Heart left ventricle (tissue), 16 donors: ENCODE results near the gene JAKMIP1. TPM values are rescaled to one million over a fixed set of nuclear protein-coding genes. Genes with fewer than 3 reads are reported as not detected.
A peak's percentile ranks its signal among the peaks of the same experiment; 100 is the strongest.

ENCODE experiments used
- ATAC-seq, 4 donors: fragments of 200-7000 bp; cut with Tn5 transposase; one replicate each; pipeline ENCODE4 v1.9.1; 2020 to 2022; ENCODE audit warnings: moderate library complexity in 4 of 4, mild to moderate bottlenecking in 3 of 4, moderate number of reproducible peaks in 1 of 4
- DNase-seq, 5 donors: peaks; one replicate each; pipeline ENCODE4 v3.0.0-alpha.2; 2020
- H3K27ac ChIP-seq, 12 donors: fragments of 200-600 bp; sonication (generic) in 4 of 12; one replicate each; pipeline versions ENCODE4 v1.5.0 to v1.8.0; 2016 to 2022; ENCODE audit warnings: mild to moderate bottlenecking in 2 of 12
- H3K27me3 ChIP-seq, 9 donors: fragments of 200-600 bp; sonication (generic) in 2 of 9; one replicate each; pipeline versions ENCODE4 v1.5.1 to v1.8.0; 2016 to 2022; ENCODE audit warnings: mild to moderate bottlenecking in 3 of 9
- H3K36me3 ChIP-seq, 9 donors: fragments of 200-600 bp; sonication (generic) in 2 of 9; one replicate each; pipeline versions ENCODE4 v1.5.0 to v1.8.0; 2018 to 2022; ENCODE audit warnings: mild to moderate bottlenecking in 2 of 9
- H3K4me1 ChIP-seq, 12 donors: fragments of 200-600 bp; sonication (generic) in 4 of 12; one replicate each; pipeline versions ENCODE4 v1.5.0 to v1.8.0; 2016 to 2022; ENCODE audit warnings: mild to moderate bottlenecking in 3 of 12
- H3K4me3 ChIP-seq, 12 donors: fragments of 200-600 bp; sonication (generic) in 4 of 12; one replicate each; pipeline versions ENCODE4 v1.5.0 to v1.8.0; 2017 to 2022; ENCODE audit warnings: mild to moderate bottlenecking in 9 of 12, moderate library complexity in 4 of 12
- H3K9me3 ChIP-seq, 12 donors: fragments of 200-600 bp; sonication (generic) in 4 of 12; one replicate each; pipeline versions ENCODE4 v1.5.0 to v1.8.0; 2016 to 2022; ENCODE audit warnings: mild to moderate bottlenecking in 1 of 12
- POLR2A ChIP-seq, 2 donors: fragments of 450-650 bp; IDR thresholded peaks; one replicate each; pipeline ENCODE4 v1.6.1; 2017; ENCODE audit warnings: antibody characterized with exemption in 2 of 2, mild to moderate bottlenecking in 2 of 2, moderate library complexity in 2 of 2
- WGBS, 4 donors: extraction: QIAGEN DNeasy Blood & Tissue Kit in 2 of 4; methylation state at CpG; one replicate each; pipeline versions ENCODE4 v1.1.5 to v1.1.7; 2013 to 2018; 5-methylcytosine and 5-hydroxymethylcytosine counted together
- intact Hi-C, 10 donors: fragments of 100-400 bp; cut with DNase I; formaldehyde crosslinking; loops; one replicate each; pipeline versions ENCODE4 v1.11.1 to v1.14.2; 2022
- polyA plus RNA-seq, 2 donors: library from polyadenylated mRNA; stranded (reverse); fragments of 200-250 nt; gene quantifications; one replicate each; pipeline ENCODE4 v1.2.3, GENCODE V29; 2013
- total RNA-seq, 9 donors: library from RNA; depleted of rRNA in 2 of 9; stranded (reverse); fragments of >200 nt in 2 of 9; fragmentation: NEBNext Ultra II Directional in 3 of 9; extraction: Animal tissue kit (Norgen Biotek cat#: 25700) in 3 of 9; gene quantifications; one replicate each; pipeline versions ENCODE4 v1.1.0 to v1.2.4, GENCODE V29; 2016 to 2023
- TF ChIP-seq, protein P1 (sequence below), 12 donors: fragments of 200-600 bp; sonication (generic) in 4 of 12; IDR thresholded peaks; one replicate each; pipeline versions ENCODE4 v1.5.0 to v1.8.0; 2018 to 2022; ENCODE audit warnings: antibody characterized with exemption in 12 of 12, mild to moderate bottlenecking in 5 of 12
- donor health status: ischemic (EF 13 %, LVEDD 7.1; RV severe dilation, severe dysfunction).
- donor health status: healthy with polysubstance abuse.
- donor health status: DM: no; HTN: yes; CAD: no.
- donor health status: DM: no; HTN: no; CAD: no.
- donor health status: ischemic (EF 25% LVEDD 6.9; RV normal size, moderate dysfunction).
- donor health status: ischemic (EF 25% LVEDD 5.7; RV mildly dilated, moderate dysfunction).
- donor health status: healthy.
- donor health status: DM: yes; HTN: yes; CAD: no.
- donor health status: ischemic (EF 35%, LVEDD 5.7; RV mildly dilated, moderate dysfunction).
- donor health status: nonischemic (EF 11% LVEDD 7.7; RV severe dilation, severe dysfunction).
- donor health status: DM: yes; HTN: yes; CAD: no.
- donor health status: PGD.
- donor health status: ischemic (EF 29% LVEDD 5.4; RV normal size, mild dysfunction).
- donor health status: nonischemic (EF 23%, LVEDD 6.1; RV moderate dilation, normal function).

The JAKMIP1 gene
- total and polyA plus RNA-seq, 11 donors: 0.01 to 0.99 (median 0.23) TPM; not detected in 6

DNA sequence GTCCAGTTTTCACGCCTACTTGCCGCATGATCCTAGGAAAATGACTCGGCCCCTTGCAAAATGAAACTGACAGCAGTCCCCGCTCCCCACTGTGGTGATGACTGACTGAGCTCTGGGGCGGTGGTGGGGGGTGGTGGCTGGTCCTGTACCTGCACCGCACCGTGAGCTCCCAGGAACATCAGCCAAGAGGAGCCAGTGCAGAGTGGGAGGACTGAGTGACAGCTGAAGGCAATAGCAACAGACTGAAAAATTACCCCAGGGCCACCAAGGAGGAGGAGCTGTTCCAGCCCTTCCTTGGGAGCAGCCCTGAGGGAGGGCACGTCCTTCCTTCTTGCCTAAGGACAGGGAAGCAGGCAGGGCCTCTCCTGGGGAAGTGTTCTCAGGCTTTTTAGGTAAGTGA is 179.7 kb downstream of the JAKMIP1 start:
- intact Hi-C loops: no loop called here
- 69 to 79% (median 70%) methylated on average over 8 of the region's 8 CpGs for WGBS, 4 donors
- H3K9me3 ChIP-seq: no peaks in the 10 kb centered on the region
- H3K36me3 ChIP-seq: no peaks in the 10 kb centered on the region
- no peak overlapping the region for H3K27ac ChIP-seq
- H3K27me3 ChIP-seq: peaks cover 0 to 47% (median 6%) of the 10 kb centered on the region in 9 donors
- TF ChIP-seq POLR2A (IDR thresholded peaks at IDR 0.05): no peak
- TF ChIP-seq, protein P1, sequence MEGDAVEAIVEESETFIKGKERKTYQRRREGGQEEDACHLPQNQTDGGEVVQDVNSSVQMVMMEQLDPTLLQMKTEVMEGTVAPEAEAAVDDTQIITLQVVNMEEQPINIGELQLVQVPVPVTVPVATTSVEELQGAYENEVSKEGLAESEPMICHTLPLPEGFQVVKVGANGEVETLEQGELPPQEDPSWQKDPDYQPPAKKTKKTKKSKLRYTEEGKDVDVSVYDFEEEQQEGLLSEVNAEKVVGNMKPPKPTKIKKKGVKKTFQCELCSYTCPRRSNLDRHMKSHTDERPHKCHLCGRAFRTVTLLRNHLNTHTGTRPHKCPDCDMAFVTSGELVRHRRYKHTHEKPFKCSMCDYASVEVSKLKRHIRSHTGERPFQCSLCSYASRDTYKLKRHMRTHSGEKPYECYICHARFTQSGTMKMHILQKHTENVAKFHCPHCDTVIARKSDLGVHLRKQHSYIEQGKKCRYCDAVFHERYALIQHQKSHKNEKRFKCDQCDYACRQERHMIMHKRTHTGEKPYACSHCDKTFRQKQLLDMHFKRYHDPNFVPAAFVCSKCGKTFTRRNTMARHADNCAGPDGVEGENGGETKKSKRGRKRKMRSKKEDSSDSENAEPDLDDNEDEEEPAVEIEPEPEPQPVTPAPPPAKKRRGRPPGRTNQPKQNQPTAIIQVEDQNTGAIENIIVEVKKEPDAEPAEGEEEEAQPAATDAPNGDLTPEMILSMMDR (IDR thresholded peaks at IDR 0.05): no peak
- no peak for DNase-seq
- H3K4me1 ChIP-seq: no peaks in the 10 kb centered on the region
- no peak overlapping the region for H3K4me3 ChIP-seq
- ATAC-seq: no peak

- Histone ChIP-seq H3K27me3 (peaks cover 0 to 47% (median 6%) of the 10 kb centered on the region in 9 donors), H3K27ac (no peak overlapping the region), H3K4me3 (no peak overlapping the region), H3K36me3 (no peaks in the 10 kb centered on the region), H3K9me3 (no peaks in the 10 kb centered on the region), H3K4me1 (no peaks in the 10 kb centered on the region)
- ATAC-seq (no peak), DNase-seq (no peak)
- intact Hi-C loops: no loop called here
- WGBS, 4 donors: 30 to 37% (median 33%) methylated on average over 22 of the region's 22 CpGs
- TF ChIP-seq POLR2A (IDR thresholded peaks at IDR 0.05): no peak
- TF ChIP-seq, protein P1 (IDR thresholded peaks at IDR 0.05): peak; percentile 63 to 86 (median 79)
These were observed 180.8 kb downstream of the JAKMIP1 start for GRCh38 chr4:6019316-6020263.

DNA sequence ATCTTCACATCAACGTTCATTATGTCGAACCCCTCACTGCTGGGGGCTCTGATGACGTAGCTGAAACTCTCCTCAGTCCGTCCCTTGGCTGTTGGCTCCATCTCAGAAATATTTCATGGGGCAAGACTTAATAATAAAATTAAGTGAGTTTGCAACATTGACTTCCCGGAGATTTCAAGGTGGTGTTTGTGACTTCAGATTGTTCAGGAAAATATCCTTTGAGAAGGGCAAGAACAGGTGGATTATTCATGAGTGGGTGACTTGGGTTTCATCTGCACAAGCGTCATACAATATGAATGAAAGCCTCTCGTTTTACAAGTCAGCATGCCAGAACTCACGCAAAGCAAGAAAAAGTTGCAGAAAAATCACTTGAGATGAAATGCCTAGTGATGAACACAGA is 182.0 kb downstream of the JAKMIP1 start, which contains the start of gene C4orf50:
C4orf50 (minus strand) TSS at position 101 of the 400 bp plus-strand sequence.
- H3K4me1 ChIP-seq: no peaks in the 10 kb centered on the region
- no peaks in the 10 kb centered on the region for H3K9me3 ChIP-seq
- ATAC-seq (no peak), DNase-seq (no peak)
- no peak within 1 kb of the TSS for H3K27ac ChIP-seq
- no peak within 1 kb of the TSS for H3K4me3 ChIP-seq
- peaks cover 0 to 46% (median 6%) of the 10 kb centered on the region in 9 donors for H3K27me3 ChIP-seq
- WGBS, 4 donors: 63 to 68% (median 64%) methylated on average over 8 of the region's 8 CpGs
- no peak for TF ChIP-seq POLR2A (IDR thresholded peaks at IDR 0.05)
- TF ChIP-seq, protein P1 (IDR thresholded peaks at IDR 0.05): no peak
- H3K36me3 ChIP-seq: no peaks in the 10 kb centered on the region
- intact Hi-C loops: no loop called here

- DNase-seq: no peak
- Histone ChIP-seq H3K27me3 (peaks cover 0 to 43% (median 6%) of the 10 kb centered on the region in 9 donors), H3K4me3 (no peak overlapping the region), H3K36me3 (no peaks in the 10 kb centered on the region), H3K27ac (no peak overlapping the region), H3K9me3 (no peaks in the 10 kb centered on the region), H3K4me1 (no peaks in the 10 kb centered on the region)
- no peak for ATAC-seq
- TF ChIP-seq, protein P1 (IDR thresholded peaks at IDR 0.05): no peak
- TF ChIP-seq POLR2A (IDR thresholded peaks at IDR 0.05): no peak
- intact Hi-C loops: no loop called here
- WGBS, 4 donors: 74 to 85% (median 80%) methylated on average over 6 to 11 of the region's 11 CpGs
These were observed 182.5 kb downstream of the JAKMIP1 start for GRCh38 chr4:6017800-6018199.
